Activated effector memory CD4-positive, alpha-beta T cell treated with anti-CD3 and anti-CD28 coated beads, Interleukin-2, amount 50 U/mL, for 16 hours (primary cell): ENCODE data around the gene NEU4.
A peak's percentile ranks its signal among the peaks of the same experiment; 100 is the strongest.
"Not testable (repeated sequence)": the region's sequence is repeated elsewhere in the genome, so short reads cannot be mapped to it uniquely, and the experiment has no call there.

Source experiments
- DNase-seq: peaks from one replicate; pipeline ENCODE4 v3.0.0-alpha.2; 2020

NEU4 gene

DNA sequence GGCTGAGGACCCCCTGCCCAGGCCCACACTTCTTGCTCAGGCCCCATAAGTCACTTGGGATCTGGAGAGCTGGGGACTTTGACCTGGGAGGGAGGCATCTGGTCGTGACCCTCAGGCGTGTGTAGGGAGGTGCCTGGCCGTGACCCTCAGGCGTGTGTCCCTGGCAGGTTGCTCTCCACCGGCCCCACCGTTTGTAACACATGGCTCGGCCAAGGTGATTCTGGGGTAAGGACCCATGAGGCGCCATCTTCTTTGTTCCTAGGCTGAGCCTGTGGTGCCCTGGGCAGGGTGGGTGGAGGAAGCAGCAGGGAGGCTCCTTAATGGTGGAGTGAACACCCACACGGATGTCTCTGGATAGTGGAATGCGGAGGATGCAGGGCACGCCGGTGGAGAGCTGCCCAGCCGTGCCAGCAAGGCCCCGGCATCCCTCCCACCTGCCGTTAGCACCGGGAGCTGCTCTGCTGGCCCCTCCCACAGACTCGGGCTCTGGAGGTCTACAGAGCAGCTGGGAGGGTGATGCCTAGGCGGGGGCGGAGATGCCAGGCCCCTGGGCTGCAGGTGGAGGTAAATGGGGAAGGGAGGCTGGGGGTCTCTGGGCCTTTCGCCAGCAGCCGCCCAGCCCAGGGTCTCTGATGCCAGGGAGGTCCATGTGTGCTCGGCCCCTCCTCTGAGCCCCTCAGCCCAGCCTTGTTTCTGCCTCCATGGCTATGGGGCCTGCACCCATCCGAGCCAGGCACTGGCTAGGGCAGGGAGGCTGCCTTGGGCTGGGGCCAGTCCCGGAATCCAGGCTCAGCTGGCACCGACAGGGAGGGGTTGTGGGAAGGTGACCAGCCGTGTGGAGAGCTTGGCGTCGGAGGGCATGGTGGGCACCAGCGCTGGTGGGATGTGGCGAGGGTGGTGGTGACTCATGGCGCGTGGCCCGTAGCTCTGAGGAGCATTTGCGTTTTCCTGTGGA is 33.5 kb upstream of the NEU4 start:
- peak; percentile 53 for DNase-seq

DNA sequence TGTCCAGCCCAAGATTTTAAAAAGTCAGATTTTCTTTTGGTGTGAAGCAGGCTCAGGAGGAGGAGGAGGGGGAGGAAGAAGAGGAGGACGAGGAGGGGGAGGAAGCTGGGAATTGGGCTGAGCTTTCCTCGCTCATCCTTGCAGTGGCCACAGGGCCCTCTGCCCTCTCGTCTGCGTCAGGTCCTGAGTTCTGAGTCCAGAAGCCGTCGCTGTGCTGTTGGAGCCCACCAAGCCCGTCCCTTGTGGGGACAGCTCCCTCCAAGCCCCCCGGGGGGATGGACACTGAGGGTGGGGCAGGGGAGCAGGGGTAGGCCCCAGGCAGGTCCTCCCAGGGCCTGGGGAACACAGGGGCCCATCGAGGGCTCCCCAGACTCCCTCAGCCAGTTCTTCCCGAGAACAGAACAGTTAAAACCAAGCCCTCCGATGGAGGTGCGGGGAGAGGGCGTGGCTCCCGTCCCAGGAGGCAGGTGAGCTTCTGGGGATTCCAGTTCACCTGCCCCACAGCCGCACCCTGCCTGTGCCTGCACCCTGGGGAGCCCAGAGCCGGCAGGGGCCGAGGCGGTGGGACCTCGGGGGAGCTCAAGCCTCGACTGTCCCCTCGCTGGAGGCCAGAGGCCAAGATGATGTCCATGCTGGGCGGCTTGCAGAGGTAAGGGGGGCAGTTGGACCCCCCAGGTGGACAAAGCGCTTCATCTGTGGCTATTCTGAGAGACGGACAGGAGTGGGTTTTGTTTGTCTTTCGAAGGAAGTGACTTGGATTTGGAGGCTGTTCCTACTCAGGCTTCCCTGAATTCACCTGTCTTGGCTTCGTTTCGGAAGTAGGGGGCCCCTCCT is 32.4 kb upstream of the NEU4 start, which contains the start of gene GAL3ST2:
GAL3ST2 (plus strand) TSS at position 487 of the 834 bp plus-strand sequence; CDS start at position 621, 134 bp downstream.
- peak; percentile 50 for DNase-seq

DNA sequence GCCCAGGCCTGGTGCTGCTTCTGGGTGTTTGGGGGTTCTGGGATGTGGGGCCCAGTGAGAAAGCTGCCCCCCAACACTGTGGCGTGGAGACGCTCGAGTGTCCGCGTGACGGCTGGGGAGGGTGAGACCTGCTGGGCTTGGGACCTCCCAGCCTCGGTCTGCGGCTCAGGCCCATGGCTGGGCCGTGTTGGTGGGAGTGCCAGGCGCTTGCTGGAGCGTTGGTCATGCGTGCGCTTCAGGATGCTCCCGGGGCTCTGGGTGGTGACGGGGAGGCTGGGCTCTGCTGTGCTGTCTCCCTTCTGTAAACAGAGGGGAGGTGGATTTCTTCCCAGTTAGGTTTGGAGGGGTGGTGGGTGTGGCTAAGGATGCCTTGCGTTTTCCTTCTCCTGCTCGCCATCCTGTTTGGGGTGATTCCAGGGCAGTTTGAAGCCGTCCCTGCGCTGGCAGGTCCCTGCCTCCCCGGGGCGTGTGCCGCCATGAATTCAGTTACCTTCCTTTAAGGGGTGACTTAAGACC is 31.8 kb upstream of the NEU4 start:
- DNase-seq = peak; percentile 56

DNA sequence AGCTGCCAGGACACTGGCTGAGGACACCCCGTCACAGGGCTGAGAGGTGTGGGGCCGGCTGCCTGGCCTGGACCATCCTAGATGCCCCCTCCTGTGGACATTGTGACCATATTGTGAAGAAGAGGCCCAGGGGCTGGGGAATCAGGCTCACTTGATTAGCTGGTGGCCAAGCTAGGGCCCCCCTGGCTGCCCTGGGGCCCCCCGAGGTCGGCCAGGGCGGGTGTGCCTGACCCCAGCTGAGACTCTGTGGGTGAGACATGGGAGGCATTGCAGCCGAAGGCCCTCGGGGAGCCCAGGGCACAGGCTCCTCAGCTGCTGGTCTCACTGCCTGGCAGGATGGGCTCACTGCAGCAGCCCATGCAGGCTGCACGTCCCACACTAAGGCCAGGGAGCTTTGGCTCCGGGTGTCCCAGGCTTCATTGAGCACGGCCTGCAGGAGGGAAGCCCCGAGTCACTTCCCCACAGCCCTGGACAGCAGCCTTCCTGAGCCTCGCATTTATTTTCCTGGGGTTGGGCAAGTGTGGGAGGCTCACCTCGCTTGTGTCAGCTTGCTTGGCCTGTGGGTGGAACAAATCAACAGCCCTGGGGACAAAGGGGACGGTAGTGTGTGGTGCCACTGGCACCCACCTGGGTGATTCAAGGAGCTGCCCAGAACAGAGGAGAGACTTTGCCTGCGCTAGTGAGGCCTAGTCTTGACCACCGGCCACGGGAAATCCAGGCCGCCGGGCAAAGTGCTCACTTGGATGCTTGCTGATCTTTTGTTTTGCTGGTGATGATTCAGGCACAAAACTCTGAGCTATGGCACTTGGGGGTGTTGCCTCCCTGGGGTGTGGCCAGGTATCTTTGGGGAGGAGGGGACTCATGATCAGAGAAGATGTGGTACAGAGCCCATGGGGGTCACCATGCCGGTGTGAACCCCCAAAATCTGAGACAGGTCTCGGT is 31.0 kb upstream of the NEU4 start:
- peak; percentile 49 for DNase-seq

DNA sequence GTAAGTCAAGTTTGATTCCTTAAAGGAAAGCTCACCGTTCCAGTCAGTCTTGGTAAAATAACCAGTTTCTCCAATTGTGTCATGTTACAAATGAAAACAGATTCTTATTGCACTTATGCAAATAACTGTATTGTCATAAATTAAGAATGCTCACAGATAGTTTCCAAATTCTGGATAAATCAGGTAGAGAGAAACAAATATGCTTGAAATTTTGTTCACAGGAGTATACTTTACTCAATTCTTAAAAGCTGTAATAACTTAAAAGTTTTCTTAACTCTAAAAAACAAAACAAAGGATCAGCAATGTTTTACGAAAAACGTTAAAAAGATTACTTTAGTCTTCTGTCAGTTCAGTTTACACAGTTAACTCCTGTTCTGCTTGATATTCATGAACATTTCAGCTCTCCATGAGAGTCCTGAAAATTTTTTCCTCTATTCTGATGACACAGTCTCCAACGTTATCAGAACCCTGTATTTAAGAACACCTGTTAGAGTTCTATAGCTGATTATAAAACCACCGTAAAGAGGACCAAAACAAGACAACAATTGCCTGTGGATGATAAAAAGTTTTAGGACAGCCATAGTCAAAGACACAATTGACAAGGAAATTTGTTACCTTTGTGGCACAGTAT is 27.9 kb upstream of the NEU4 start:
- DNase-seq = no peak

DNA sequence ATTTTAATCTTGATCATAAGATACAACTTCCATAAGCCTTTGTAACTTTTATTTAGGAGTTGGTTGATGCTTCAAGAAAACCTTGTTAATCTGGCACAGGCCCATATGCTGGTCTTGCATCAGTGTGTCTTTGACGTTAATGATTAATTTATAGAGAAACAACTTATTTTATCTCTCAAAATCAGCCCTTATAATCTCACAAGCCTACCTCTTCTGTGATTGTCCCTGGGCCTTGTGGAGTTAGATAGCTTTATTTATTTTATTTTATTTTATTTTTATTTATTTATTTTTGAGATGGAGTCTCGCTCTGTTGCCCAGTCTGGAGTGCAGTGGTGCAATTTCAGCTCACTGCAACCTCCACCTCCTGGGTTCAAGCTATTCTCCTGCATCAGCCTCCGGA is 26.9 kb upstream of the NEU4 start:
- DNase-seq = not testable (repeated sequence)

DNA sequence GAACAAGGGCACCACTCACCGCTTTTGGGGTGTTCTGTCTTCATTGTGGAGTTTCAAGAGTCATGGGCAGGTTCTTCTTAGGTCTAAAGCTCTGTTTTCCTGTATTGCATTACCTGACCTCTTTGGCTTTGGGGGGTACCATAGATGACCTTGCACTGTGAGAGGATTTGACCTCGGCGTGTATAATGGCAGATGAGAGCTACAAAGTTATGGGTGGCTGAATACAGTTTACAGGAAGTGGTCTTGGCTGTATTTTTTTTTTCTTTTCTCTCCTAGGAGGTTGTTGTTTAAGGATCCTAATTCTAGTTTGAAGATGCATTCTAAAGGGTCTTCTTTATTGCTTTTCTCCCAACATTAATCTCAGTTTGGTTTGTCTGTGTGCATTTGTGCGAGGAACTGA is 20.9 kb upstream of the NEU4 start:
- no peak for DNase-seq

DNA sequence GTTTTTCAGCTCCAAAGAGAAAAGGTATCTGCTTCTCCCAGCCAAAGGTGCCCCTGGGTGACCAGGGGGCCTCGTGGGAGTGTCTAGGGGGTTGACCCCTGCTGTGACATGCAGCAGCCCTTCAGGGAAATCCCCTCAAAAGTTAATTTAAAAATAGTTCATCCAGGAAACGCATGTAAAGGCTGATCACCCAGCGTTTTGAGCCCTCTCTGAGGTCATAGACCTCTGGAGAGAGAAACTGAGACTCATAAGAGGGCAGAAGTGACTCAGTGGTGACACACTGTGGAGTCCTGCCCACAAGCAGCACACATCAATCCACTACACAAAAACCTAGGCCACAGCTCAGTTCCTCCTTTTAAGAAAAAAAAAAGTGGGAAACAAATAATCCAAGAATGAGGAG is 20.4 kb upstream of the NEU4 start:
- DNase-seq = peak; percentile 71

DNA sequence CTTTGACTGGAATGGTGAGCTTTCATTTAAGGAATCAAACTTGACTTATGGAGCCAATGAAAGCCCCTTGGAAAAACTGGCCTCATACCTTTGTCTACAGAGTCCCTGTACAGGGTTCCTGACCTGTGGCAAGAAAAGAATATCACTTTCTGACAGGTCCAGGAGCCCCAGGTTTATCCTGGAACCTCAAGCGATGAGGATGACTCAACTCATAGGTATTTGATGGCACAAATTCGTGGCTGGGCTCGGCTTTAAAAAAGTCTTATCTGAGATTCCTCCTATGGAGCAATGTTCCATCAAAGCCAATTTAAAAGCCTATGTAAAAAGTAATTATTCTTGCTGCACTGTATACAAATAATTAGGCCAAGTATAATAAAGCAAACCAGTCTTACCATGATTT is 17.6 kb upstream of the NEU4 start:
- DNase-seq = not testable (repeated sequence)

DNA sequence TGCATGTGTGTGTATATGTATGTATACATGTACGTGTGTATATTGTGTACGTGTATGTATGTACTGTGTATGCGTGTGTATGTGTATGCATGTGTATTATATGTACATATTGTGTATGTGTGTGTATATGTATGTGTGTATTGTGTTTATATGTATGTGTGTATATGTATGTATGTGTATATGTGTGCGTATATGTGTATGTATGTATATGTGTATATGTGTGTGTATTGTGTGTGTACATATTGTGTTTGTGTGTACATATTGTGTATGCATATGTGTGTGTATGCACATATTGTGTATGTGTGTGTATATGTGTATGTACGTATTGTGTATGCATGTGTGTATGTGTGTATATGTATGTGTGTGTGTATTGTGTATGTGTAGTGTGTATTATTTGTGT is 15.6 kb upstream of the NEU4 start:
- no peak for DNase-seq

DNA sequence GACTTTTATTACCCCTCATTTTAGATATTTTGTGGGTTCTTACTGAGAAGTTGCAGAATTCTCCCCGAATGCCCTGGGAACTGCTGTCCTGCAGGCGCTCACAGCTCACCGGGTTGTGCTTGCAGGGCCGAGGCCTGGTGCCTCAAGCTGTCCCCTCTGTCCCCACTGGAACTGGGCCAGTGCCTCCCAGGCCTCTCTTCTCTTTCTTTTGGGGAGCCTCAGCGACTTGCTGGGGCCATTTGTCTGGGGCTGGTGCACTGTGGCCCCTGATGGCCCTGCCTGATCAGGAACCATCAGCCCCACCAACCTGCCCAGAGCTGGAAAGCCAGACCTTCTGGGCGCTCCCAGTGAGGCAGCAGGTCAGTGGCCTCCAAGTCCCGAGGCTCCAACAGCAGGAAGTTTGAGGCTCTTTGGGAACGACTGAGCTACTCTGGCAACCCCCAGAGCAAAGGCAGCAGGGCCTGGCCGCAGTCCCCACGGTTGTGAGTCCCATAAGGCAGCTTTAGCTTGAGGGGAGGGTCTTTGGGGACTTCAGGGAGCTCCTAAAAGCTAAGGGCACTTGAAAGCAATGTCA is 14.7 kb upstream of the NEU4 start:
- DNase-seq = peak; percentile 47

DNA sequence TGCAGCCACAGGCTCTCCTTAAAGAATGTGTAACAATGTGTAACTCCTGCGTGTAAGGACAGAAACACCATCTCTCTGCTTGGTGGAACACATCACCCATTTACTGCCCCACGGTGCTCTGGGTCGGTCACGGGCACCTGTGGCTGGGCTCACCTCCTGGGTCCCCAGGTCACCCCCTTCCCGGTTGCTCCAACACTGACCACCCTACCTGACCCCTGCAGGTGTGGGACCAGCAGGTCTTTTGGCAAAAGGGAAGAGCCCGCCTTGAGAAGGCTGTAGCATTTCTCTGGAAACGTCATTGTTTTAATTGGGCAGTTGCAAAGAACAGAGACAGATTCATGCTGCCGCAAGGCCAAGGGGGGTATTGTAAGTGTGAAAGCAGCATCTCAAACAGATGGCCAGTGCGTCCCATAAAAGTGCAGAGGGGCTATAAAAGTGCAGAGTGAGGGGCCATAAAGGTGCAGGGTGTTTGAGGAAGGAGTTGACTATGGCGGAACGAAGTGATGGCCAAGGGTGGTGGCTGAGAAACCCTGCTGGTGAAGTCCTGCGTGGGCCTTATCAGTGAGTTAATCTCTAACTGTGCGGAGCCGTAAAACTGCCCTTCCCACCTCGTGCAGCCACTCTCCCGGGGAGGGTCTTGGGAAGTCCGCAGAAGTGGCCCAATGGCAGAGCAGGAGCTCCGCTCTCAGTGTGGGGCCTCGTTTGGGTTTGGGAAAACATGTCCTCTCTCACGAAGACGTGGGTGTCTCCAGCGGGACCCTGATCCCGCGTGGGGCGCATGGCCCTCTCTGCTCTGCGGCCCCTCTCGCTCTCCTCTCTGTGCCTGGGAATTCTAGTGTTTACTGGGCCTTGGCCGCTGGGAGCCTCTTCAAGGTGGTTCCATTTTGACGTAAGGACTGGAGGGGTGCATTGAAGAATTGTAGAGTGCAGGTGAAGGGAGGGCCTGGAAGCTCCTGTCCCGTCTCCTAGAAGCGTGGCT is 13.7 kb upstream of the NEU4 start:
- DNase-seq = peak; percentile 58

DNA sequence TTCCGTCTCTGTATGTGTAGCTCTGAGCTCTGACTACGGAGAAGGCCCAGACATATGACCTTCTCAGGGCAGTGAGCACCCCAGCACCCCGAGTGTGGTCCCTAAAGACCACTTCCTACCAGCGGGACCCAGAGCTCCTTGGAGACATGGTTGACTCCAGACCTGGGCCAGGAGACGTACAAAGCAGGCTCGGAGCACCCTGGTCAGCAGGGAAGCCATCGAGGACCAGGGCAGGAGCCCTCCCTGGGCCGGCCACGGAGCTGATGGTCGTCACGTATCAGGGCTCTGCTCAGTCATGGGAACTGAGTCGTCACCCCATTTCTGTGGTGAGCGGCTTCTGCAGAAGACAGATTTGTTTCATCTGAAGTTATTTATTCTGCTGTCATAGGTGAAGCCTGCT is 12.8 kb upstream of the NEU4 start:
- peak; percentile 46 for DNase-seq

DNA sequence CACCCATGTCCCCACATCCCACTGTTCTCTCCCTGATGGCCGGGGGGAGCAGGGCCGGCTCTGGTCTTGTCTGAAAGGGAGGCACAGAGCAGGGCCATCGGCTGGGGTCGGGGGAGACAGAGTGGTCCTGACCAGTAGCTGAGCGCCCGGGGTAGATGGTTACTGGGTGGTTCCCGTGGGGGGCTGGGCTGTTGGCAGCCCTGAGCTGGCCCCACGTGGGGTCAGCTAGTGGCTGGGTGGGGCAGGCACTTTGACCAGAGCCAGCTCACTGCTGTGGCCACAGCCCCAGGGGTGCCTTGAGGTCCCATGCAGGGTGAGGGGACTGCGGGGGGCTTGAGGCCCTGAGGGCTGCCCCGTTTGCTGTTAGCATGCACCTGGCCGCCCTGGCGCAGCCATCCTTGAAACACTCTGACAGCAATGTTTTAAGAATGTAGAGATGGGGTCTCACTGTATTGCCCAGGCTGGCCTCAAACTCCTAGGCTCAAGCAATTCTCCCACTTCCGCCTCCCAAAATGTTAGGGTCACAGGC is 12.3 kb upstream of the NEU4 start:
- peak; percentile 61 for DNase-seq

DNA sequence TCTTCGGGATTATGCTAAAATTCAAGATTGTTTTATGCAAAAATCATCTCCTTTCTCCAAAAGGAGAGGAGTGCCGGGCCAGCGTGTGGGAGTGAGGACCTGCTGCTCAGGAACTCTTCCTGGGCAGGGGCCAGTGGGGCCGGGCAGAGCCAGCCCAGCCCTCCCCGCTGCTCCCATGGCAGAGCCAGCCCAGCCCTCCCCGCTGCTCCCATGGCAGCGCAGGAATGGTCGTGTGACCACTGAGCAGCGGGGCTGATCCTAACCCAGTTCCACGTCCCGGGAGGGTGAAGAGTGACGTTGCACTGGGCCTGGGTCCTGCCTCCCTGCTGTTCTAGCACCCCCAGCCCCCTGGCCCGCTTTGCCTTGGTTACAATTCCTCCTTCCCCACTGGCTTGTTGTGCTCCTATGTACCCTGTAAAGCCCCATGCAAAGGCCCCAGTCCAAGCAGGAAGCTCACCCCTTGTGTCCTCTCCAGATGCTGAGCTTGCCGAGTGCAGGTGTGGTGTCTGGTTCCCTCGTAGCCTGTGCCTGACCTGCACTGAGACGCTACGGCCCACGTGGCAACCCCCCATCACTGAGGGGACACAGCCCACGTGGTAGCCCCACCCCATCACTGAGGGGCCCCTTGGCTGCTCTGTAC is 11.4 kb upstream of the NEU4 start:
- DNase-seq = peak; percentile 43

DNA sequence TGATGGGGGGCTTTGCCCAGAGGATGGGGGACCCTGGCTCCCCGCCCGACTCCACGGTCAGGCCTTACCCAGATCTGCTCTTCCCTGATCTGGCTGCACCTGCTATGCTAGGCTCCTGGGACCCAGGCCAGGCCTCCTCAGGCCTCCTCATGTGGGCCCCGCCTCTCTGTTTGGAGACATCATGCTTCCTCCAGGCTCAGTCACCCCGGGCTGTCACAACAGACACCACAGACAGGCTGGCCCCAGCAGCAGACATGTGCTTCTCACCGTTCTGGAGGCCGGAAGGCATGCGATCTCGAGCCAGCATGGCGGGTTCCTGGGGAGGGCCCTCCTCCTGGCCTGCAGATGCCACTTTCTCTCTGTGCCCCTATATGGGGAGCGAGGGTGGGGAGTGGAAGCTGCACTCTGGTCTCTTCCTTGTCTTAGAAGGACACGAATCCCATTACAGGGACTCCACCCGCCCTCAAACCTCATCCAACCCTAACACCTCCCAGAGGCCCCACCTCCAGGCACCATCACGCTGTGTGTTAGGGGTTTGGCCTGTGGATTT is 10.8 kb upstream of the NEU4 start:
- no peak for DNase-seq

DNA sequence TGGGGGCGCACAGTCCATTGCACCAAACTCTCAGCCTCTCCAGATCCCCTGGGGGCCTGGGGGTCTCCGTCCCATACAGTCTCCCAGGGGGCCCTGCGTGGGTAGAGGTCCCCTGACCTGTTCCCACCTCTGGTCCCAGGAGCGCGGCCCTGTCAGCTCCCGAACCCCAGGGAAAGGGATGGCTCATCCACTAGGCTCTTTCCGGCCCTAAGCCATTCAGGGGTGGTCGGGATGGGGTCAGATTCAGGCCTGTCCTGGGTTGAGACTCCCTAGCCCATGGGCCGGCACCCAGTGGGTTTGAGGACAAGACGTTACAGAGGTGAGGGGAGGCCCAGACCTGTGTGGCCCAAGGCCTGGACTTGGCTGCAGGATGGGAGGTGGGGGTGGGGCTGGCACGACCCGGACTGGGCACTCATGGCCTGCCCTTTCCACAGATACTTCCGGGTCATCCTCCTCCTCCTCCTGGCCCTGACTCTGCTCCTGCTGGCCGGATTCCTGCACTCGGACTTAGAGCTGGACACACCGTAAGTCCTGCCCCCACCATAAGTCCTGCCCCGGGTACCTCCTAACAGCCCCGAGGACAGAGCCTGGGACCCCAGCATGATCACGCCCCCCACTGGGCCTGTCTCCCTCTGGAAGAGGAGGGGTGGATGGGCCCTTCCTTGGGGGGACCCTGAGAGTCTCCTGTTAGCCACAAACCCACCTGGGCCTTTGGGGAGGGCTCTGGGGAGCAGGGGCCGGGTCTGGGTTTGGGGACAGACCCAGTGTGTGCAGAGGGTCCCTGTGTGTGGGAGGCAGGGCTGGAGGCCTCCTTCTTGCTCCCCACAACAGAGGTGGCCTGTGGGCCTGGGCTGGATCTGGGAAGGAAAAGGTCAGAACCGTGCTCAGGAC is 10.1 kb upstream of the NEU4 start:
- DNase-seq = peak; percentile 53
